Superior temporal gyrus (tissue), 1 donor: ENCODE results near the gene ENGASE.

Experiments used
- DNase-seq: peaks from one replicate; pipeline ENCODE4 v3.0.0-alpha.2; 2016; ENCODE audit errors: extremely low spot score

The ENGASE gene

GRCh38 chr17:79091226-79091670 is 16.6 kb downstream of the ENGASE start:
- no peak for DNase-seq

DNA sequence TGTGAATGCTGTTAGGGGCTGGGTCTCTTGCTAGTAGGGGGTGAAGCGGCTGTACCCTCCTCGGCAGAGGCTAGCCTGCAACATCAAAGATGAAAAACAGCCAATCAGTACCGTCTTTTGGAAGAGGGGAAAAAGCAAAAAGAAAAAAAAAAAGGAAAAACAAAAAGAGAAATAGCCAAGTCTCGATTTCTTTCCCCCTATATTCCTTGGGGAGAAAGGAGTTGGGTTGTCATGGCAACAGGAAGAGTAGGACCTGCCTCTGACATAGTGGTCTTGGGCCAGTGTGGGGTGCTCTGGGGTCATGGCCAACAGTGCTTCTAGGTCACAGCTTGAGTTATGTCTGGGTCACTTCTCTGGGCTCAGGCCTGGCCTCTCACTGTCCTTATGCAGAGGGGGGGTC is 17.9 kb downstream of the ENGASE start:
- no peak for DNase-seq

GRCh38 chr17:79093270-79093669 is 18.6 kb downstream of the ENGASE start:
- no peak for DNase-seq

DNA sequence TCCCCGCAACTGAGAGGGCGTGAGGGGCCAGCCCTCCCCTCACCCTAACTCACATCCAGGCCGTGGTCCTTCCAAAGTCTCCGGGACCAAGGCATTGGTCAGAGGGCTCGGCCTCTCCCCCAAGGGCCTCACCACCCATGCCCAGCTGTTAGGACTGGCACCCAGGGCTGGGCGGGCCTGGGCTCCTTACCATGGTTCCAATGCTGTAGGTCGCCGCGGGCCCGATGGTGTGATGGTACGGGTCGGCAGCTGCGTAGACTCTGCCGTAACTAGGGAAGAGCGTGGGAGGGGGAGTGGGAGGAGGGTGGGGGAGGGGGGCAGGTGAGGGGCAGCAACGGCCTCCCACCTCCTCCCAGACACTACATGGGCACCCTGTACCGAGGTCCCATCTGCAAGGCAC is 19.6 kb downstream of the ENGASE start:
- DNase-seq, result no peak

DNA sequence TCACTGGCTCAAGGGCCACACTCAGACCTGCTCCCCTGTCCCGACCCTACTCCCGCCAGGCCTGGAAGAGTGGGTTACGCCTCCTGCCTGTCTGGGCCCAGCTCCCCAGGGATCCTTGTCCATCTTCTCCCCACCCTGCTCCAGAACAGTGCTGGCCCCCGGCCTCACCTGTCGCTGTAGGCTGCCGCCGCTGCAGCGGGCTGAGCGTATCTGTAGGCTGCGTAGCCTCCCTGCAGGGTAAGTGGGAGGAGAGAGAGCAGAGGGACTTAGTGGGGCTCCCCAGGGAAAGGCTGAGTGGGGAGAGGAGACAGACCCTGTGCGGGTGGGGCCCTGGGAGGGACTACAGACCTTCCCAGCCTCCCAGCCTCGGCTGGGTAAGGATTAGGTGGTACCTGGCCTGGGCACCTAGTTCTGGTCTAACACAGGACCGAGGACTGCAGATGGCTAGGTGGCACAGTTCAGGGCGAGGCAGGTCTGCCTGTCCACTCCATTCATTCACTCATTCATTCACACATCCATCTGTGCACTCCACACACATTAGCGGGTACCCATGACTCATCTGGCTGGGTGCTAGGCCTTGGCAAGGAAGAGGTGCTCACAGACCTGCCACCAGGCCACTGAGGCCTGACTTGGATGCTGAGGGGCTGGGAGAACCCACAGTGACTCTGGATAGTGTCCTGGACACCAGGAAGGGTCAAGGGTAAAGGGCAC is 20.9 kb downstream of the ENGASE start:
- no peak for DNase-seq

GRCh38 chr17:79096477-79096876 is 21.9 kb downstream of the ENGASE start:
- no peak for DNase-seq

- DNase-seq, result no peak
Observed at GRCh38 chr17:79097226-79098055, 22.8 kb downstream of the ENGASE start.

- DNase-seq, result no peak
Observed at GRCh38 chr17:79098282-79098867, 23.8 kb downstream of the ENGASE start.

GRCh38 chr17:79100405-79100804 is 25.8 kb downstream of the ENGASE start:
- no peak for DNase-seq

DNA sequence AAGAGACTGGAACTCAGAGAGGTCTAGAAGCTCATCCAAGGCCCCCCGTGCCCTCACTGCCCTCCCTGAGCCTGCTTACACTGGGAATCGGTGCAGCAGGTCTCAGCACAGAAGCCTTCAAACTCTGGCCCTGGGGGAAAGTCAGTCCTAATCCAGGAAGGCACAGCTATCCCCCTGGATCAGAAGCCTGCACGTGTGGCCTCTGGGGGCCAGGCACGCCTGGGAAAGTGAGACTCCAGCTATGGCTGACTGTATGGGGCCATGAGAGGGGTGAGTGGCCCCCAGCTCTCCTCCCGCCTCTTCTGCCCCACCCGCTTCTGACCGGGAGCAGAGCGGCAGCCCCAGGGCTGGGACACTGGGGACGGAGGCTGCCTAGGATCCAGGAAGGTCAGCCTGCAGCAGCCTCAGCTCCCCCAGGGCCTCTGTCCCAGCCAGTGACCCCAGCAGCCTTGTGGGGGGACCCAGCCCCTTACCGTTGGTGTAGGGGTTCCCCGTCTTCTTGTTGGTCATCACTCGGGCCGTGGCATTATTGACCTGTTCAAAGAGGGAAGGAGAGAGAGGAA is 26.6 kb downstream of the ENGASE start:
- no peak for DNase-seq

- no peak for DNase-seq
Observed at GRCh38 chr17:79102214-79102613, 27.6 kb downstream of the ENGASE start.

DNA sequence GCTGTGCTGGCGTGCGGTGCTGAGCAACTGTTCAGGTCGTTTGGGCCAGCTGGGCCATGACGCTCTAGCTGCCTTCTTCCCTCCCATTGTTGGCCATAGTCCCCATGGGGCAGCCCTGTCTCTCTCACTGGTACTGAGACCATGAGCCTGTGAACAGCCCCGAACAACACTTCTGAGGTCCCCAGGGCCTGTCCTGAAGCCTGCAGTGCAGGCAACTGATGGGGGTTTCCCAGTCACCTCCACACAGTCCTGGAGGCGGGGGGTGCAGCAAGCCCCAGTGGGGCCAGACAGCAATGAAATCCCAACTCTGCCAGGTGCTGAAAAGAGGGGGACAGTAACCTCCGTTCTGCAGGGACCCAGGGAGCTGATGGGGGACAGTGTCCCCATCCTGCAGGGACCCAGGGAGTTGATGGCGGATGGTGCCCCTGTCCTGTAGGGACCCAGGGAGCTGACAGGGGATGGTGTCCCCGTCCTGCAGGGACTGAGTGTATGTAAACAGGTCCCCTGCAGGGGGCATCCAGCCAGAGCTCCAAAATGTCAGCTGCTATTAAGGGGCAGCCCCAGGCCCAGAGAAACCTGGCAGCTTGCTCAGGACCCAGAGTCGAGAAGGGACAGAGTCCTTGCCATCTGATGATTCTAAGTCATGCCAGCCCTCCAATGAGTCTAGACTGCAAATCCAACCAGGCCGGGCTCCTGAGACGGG is 30.4 kb downstream of the ENGASE start:
- no peak for DNase-seq

DNA sequence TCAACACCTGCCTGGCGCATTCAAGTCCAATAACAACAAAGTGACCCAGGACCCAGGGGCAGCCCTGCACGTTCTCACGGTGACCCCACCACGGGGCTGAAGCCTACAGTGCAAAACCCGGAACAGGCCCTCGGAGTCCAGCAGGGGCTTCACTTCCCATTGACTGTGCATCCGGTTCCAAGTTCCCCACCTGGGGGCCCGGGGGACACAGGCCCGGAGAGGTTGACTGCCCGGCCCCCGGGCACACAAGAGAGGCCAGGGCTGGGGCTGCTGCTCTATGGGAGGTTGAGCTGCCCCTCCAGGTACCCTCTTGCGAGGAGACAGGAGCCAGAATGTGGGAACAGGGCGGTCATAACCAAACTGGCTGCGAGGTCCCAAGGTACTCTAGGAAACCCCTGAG is 31.3 kb downstream of the ENGASE start:
- no peak for DNase-seq

DNA sequence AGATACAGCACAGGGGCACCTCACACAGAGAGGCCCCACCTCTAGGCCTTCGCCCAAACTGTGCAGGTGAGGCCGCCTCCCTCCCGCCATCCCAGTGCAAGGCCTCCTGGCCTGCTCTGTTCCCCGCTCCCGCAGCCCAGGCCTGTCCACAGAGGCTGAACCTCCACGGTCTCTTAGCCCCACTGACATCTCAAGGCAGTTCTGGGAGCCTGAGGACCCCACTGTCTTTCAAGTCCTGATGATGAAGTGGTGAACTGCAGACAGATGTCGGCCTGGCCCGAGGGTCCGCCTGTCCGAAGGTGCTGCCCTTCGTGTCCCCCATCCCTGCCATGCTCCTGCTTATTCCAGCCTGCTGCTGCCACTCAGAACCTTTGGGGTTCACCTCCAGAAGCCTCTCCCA is 32.3 kb downstream of the ENGASE start:
- no peak for DNase-seq

DNA sequence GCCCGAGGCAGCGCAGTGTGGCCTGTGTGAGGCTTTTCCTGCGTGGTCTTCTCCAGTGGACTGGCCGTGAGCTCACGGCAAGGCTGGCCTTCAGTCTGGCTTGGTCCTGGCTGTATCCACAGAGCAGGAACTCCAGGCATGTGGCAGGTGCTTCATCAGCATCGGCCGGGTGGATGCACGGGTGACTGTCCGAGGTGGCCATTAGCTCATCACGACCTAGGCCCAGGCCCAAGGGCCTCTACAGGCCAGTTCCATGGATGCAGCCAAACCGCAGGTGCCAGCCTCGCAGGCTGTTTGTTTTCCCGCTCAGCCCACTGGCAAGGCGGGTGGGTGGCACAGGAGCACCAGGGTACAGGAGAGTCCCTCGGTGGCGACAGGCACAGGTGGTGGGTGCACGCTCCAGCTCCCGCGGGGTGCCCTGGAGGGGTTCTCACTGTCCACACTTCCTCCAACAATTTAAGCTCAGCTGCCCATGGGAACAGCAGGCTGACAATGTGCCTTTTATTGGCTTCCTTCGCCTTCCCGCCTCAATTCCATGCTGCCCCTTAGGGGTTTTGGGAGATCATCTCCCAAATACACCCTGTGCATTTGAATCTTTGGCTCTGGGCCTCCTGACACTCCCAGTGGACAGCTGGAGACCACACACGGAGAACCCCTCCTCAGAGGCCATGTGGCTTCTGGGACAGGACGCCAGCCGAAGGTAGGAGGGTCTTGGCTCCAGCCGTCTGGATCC is 33.0 kb downstream of the ENGASE start:
- no peak for DNase-seq

DNA sequence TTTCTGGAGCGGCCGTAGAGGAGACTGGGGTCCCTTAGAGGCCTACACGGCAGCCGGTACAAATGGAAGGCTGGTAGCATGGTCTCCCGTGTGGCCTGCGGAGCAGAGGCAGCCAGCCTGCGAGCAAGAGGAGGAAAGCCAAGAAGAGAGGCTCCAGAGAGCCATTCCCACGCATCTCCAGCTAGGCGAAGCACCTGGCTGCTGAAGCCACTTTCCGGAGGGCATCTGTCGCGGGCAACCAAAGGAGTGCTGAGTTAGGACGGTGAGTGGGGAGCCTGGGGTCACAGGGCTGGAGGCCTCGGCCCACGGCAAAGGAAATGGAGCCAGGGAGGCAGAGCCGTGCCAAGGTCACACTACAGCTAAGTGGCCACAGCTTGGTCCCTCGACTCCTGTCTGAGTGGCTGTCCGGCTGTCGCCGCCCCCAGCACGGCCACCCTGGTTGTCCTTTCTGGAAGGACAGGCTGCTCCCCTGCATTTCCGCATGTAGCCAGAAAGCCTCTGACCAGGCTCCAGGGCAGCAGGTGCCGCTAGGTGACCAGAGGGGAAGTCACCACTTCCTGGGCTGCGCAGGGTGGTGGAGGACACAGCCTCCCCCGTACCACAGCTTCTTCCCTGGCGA is 33.7 kb downstream of the ENGASE start:
- no peak for DNase-seq

DNA sequence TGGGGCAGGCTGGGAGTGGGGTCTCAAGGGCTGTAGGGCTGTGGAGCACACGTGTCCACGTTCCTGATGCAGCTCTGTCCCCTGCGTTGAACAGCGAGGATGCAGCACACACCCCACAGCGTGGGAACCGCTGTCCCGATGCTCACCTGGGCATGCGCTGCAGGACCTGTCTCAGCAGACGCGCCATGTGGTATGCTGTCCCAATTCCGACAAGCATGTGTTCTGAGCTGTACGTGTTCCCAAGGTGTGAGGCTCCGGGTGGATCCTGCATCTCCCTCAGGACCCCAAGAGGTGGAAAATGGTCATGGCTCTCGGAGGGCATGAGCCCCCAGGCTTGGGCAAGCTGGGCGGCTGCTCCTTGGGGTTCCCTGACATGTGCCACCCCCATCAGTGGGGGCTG is 34.2 kb downstream of the ENGASE start:
- DNase-seq, result no peak

- DNase-seq, result no peak
Observed at GRCh38 chr17:79109584-79109983, 35.0 kb downstream of the ENGASE start.

- DNase-seq, result no peak
Observed at GRCh38 chr17:79111097-79111496, 36.5 kb downstream of the ENGASE start.

- no peak for DNase-seq
Observed at GRCh38 chr17:79112471-79112870, 37.8 kb downstream of the ENGASE start.
